Esophagus muscularis mucosa (tissue), 3 donors: ENCODE data around the gene SUSD6.

ENCODE experiments used
- POLR2AphosphoS5 ChIP-seq, 2 donors: sonication (generic); formaldehyde crosslinking; IDR thresholded peaks; one replicate each; pipeline ENCODE4 v1.6.1; 2017; ENCODE audit warnings: antibody characterized with exemption in 2 of 2
- TF ChIP-seq, protein P1 (sequence below), 3 experiments: fragments of 200-600 bp in 2 of 3; fragments of 450-650 bp in 1 of 3; sonication (generic) in 2 of 3; IDR thresholded peaks; one replicate each; pipeline ENCODE4 v1.5.1; 2017 to 2019; ENCODE audit warnings: antibody characterized with exemption in 3 of 3, mild to moderate bottlenecking in 2 of 3, moderate library complexity in 1 of 3

DNA sequence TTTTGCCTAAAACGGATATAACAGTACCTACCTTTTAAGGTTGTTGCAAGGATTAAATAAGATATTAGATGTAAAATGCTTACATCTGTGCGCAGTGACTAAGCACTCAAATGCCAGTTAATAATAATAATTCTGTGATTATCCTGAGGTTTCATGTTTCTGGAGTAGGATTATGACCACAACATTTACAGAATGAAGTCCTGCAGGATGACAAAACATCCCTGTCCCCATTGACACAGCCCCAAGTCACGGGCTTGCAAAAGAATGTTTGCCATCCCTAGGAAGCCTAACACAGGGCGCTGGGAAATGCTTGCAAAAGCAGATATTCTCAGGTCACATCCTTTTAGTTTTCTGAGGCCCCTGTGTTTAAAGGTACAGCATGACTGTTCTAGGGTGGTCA, 20.1 kb downstream of the SUSD6 start:
- TF ChIP-seq, protein P1, sequence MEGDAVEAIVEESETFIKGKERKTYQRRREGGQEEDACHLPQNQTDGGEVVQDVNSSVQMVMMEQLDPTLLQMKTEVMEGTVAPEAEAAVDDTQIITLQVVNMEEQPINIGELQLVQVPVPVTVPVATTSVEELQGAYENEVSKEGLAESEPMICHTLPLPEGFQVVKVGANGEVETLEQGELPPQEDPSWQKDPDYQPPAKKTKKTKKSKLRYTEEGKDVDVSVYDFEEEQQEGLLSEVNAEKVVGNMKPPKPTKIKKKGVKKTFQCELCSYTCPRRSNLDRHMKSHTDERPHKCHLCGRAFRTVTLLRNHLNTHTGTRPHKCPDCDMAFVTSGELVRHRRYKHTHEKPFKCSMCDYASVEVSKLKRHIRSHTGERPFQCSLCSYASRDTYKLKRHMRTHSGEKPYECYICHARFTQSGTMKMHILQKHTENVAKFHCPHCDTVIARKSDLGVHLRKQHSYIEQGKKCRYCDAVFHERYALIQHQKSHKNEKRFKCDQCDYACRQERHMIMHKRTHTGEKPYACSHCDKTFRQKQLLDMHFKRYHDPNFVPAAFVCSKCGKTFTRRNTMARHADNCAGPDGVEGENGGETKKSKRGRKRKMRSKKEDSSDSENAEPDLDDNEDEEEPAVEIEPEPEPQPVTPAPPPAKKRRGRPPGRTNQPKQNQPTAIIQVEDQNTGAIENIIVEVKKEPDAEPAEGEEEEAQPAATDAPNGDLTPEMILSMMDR (IDR thresholded peaks at IDR 0.05) = no peak
- TF ChIP-seq POLR2AphosphoS5 (IDR thresholded peaks at IDR 0.05) = no peak
